PC-3 (cell line): ENCODE results near the gene HDAC1. TPM values are rescaled to one million over a fixed set of nuclear protein-coding genes. Genes with fewer than 3 reads are reported as not detected.
"Not testable (repeated sequence)": the region's sequence is repeated elsewhere in the genome, so short reads cannot be mapped to it uniquely, and the experiment has no call there.

ENCODE experiments used
- ATAC-seq: fragments of 200-7000 bp; cut with Tn5 transposase; 2 replicates; pipeline ENCODE4 v1.9.1; 2020; ENCODE audit warnings: mild to moderate bottlenecking, moderate library complexity
- BruUV-seq: library from RNA; stranded (reverse); fragments of 400-500 nt; replicated peaks from 2 replicates; lab custom pipeline; 2021; lab: Mats Ljungman, UMichigan
- CTCF ChIA-PET: fragments of 300-600 bp; sonication (Branson Sonifier 250); formaldehyde crosslinking; loops from one replicate; lab custom pipeline; 2022; ENCODE audit warnings: antibody characterized with exemption; lab: Charles Lee
- POLR2A ChIA-PET: fragments of 300-600 bp; sonication (Branson Sonifier 250); formaldehyde crosslinking; loops from one replicate; lab custom pipeline; 2022; ENCODE audit warnings: antibody characterized with exemption; ENCODE audit not compliant: unreplicated experiment; lab: Charles Lee
- DNase-seq: peaks from one replicate; pipeline ENCODE4 v3.0.0-alpha.2; 2015
- H2AFZ ChIP-seq: fragments of 300-600 bp; sonication (generic); 2 replicates; pipeline ENCODE4 v1.6.0; 2016; ENCODE audit warnings: antibody characterized with exemption, low read length
- H3F3A ChIP-seq: fragments of 300-600 bp; sonication (generic); one replicate; pipeline ENCODE4 v1.6.0; 2017; ENCODE audit warnings: antibody characterized with exemption, low read length, control low read depth, mild to moderate bottlenecking; ENCODE audit not compliant: unreplicated experiment
- H3K27ac ChIP-seq: fragments of 300-600 bp; sonication (generic); 2 replicates; pipeline ENCODE4 v1.5.1; 2016; ENCODE audit warnings: mild to moderate bottlenecking, low read length
- H3K27me3 ChIP-seq: fragments of 300-600 bp; sonication (generic); 2 replicates; pipeline ENCODE4 v1.6.1; 2016; ENCODE audit warnings: low read length, mixed read lengths
- H3K36me3 ChIP-seq: fragments of 300-600 bp; sonication (generic); 2 replicates; pipeline ENCODE4 v1.6.1; 2016; ENCODE audit warnings: low read depth, mixed run types, low read length, mixed read lengths
- H3K4me1 ChIP-seq: fragments of 300-600 bp; sonication (generic); 2 replicates; pipeline ENCODE4 v1.5.1; 2016; ENCODE audit warnings: low read length; ENCODE audit not compliant: insufficient read depth
- H3K4me2 ChIP-seq: fragments of 300-600 bp; sonication (generic); 2 replicates; pipeline ENCODE4 v1.6.0; 2016; ENCODE audit warnings: low read length
- H3K4me3 ChIP-seq: fragments of 300-600 bp; sonication (generic); 2 replicates; pipeline ENCODE4 v1.5.1; 2016; ENCODE audit warnings: mild to moderate bottlenecking, low read length, mixed read lengths
- H3K79me2 ChIP-seq: fragments of 300-600 bp; sonication (generic); 2 replicates; pipeline ENCODE4 v1.6.1; 2017; ENCODE audit warnings: low read length, mixed read lengths
- H3K9ac ChIP-seq: fragments of 300-600 bp; sonication (generic); 2 replicates; pipeline ENCODE4 v1.6.0; 2016; ENCODE audit warnings: mild to moderate bottlenecking, low read length
- H3K9me2 ChIP-seq: fragments of 300-600 bp; sonication (generic); replicated peaks from 2 replicates; pipeline ENCODE4 v1.6.1; 2016; ENCODE audit warnings: mixed run types, low read length, mixed read lengths
- H3K9me3 ChIP-seq: fragments of 300-600 bp; sonication (generic); 2 replicates; pipeline ENCODE4 v1.6.1; 2016; ENCODE audit warnings: low read length, mixed read lengths
- H4K20me1 ChIP-seq: fragments of 300-600 bp; sonication (generic); 2 replicates; pipeline ENCODE4 v1.6.1; 2016; ENCODE audit warnings: low read length, mixed read lengths
- EZH2 ChIP-seq: fragments of 300-600 bp; sonication (generic); IDR thresholded peaks from one replicate; pipeline ENCODE4 v1.6.1; 2017; ENCODE audit warnings: antibody characterized with exemption, mild to moderate bottlenecking, low read length; ENCODE audit not compliant: unreplicated experiment
- EZH2phosphoT487 ChIP-seq: fragments of 300-600 bp; sonication (generic); IDR thresholded peaks from 2 replicates; pipeline ENCODE4 v1.6.1; 2018; ENCODE audit warnings: mild to moderate bottlenecking, antibody characterized with exemption, low read length, borderline replicate concordance
- intact Hi-C: fragments of 100-400 bp; cut with micrococcal nuclease; formaldehyde crosslinking; loops from 2 replicates; pipeline ENCODE4 v1.9.0; 2023
- total RNA-seq: library from RNA; depleted of rRNA; stranded (reverse); fragments of >200 nt; gene quantifications from 2 replicates; pipeline ENCODE4 v1.2.3, GENCODE V29; 2014
- TF ChIP-seq, protein P1 (sequence below): fragments of 300-600 bp; sonication (generic); conservative IDR thresholded peaks from 2 replicates; pipeline ENCODE4 v1.5.1; 2017; ENCODE audit warnings: antibody characterized with exemption, low read depth, mild to moderate bottlenecking, low read length

The HDAC1 gene
- total RNA-seq, 1 experiment from 2014 or later: 184 TPM

DNA sequence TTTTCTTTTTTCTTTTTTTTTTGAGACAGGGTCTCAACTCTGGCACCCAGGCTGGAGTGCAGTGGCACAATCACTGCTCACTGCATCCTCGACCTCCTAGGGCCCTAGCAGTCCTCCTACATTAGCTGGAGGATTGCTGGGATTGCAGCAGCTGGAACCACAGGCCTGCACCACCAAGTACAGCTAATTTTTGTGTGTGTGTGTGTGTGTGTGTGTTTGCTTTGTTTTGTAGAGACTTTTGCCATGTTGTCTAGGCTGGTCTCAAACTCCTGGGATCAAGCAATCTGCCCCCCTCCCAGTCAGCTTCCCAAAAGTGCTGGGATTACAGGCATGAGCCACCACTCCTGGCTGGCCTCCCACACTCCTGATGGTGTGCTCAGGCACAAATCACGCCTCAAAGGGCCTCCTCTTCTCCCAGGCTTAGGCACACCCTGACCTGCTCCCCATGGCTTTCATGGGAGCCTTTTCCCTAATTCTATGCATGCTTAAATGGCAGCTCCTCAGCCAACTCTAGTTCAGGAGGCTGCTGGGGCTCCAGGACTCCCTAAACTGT, 61.0 kb downstream of the HDAC1 start:
- H3K9ac ChIP-seq: no peak overlapping the region
- TF ChIP-seq, protein P1, sequence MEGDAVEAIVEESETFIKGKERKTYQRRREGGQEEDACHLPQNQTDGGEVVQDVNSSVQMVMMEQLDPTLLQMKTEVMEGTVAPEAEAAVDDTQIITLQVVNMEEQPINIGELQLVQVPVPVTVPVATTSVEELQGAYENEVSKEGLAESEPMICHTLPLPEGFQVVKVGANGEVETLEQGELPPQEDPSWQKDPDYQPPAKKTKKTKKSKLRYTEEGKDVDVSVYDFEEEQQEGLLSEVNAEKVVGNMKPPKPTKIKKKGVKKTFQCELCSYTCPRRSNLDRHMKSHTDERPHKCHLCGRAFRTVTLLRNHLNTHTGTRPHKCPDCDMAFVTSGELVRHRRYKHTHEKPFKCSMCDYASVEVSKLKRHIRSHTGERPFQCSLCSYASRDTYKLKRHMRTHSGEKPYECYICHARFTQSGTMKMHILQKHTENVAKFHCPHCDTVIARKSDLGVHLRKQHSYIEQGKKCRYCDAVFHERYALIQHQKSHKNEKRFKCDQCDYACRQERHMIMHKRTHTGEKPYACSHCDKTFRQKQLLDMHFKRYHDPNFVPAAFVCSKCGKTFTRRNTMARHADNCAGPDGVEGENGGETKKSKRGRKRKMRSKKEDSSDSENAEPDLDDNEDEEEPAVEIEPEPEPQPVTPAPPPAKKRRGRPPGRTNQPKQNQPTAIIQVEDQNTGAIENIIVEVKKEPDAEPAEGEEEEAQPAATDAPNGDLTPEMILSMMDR: no peak
- TF ChIP-seq EZH2 (no peak), EZH2phosphoT487 (no peak)

DNA sequence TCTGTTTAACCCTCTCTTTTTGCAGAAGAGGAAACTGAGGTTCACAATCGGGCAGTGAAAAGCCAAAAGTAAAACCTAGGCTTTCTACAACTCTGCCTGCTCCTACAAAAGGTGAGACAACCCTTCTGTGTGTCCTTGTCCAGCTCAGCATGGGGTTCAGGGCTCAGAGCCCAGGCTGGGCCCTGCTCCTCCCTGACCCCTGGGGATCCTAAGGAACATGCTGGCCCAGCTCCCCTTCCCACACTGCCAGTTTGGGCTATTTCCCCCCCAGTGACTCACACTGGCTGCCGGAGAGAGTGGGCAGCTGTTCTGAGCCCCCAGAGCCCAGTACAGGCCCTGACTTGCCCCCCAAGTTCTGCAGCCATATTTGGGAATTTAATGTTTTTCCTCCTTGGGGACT, 61.5 kb downstream of the HDAC1 start:
- ATAC-seq (no peak), DNase-seq (no peak)
- Histone ChIP-seq H3K79me2 (no peaks in the 10 kb centered on the region), H3K4me2 (no peak overlapping the region), H3K36me3 (no peaks in the 10 kb centered on the region), H3K9me2 (no peaks in the 10 kb centered on the region), H3K27me3 (no peaks in the 10 kb centered on the region), H3K9ac (no peak overlapping the region), H3K4me1 (peaks cover 13% of the 10 kb centered on the region), H4K20me1 (no peaks in the 10 kb centered on the region), H3K9me3 (no peaks in the 10 kb centered on the region), H3F3A (no peaks in the 10 kb centered on the region), H3K4me3 (no peak overlapping the region), H2AFZ (no peak overlapping the region), H3K27ac (no peak overlapping the region)
- TF ChIP-seq, protein P1: no peak
- no peak for TF ChIP-seq EZH2
- TF ChIP-seq EZH2phosphoT487: no peak
- intact Hi-C loops: no loop called here
- ChIA-PET POLR2A (no interaction called here), CTCF (no interaction called here)
- no TSS peak for BruUV-seq

More for the DNA sequence above, 61.0 kb downstream of the HDAC1 start:
- Histone ChIP-seq H2AFZ (no peak overlapping the region), H3K27me3 (no peaks in the 10 kb centered on the region), H3K4me1 (peaks cover 13% of the 10 kb centered on the region), H3K9me2 (no peaks in the 10 kb centered on the region), H3K27ac (no peak overlapping the region), H3F3A (no peaks in the 10 kb centered on the region), H3K4me2 (peak overlapping the region; percentile 96; the same call in 1 of the 2 replicates), H4K20me1 (no peaks in the 10 kb centered on the region), H3K9me3 (no peaks in the 10 kb centered on the region), H3K4me3 (no peak overlapping the region), H3K79me2 (no peaks in the 10 kb centered on the region), H3K36me3 (no peaks in the 10 kb centered on the region)
- intact Hi-C loops: no loop called here
- ATAC-seq (no peak), DNase-seq (no peak)
- ChIA-PET CTCF (no interaction called here), POLR2A (no interaction called here)
- no TSS peak for BruUV-seq

DNA sequence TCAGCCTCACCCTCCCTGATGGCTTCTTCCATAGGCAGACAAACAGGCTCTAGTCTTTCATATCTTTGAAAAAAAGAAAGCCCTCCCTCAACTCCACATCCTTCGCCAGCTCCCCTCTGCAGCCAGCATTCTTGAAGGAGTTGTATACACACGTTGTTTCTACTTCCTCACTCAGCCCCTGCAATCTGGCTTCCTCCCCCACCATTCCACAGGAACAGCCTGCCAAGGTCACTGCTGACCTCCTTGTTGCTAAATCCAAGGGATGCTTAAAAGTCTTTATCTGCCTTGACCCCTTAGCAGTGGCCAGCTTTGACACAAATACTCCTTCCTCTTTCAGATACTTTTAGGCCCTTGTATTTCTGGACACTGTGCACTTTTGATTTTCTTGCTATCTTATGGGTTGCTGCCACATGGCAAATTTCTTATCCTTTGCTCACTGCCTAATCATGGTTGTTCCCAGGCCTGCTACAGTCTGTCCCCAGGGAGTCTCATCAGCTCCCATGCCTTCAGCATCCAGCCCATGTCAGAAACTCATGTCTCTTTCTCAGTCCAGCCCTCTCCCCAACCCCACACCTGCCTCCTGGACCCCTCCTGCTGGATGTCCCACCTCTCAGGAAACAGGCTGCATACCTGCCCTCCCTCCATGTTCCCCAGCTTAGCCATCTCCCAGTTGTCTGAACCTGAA, 62.1 kb downstream of the HDAC1 start:
- Histone ChIP-seq H3K4me2 (no peak overlapping the region), H3K4me1 (peaks cover 13% of the 10 kb centered on the region), H3K9ac (no peak overlapping the region), H3K27me3 (no peaks in the 10 kb centered on the region), H3K9me3 (no peaks in the 10 kb centered on the region), H3K36me3 (no peaks in the 10 kb centered on the region), H4K20me1 (no peaks in the 10 kb centered on the region), H3K27ac (no peak overlapping the region), H3K4me3 (no peak overlapping the region), H3K79me2 (no peaks in the 10 kb centered on the region), H2AFZ (no peak overlapping the region), H3K9me2 (no peaks in the 10 kb centered on the region), H3F3A (no peaks in the 10 kb centered on the region)
- TF ChIP-seq EZH2phosphoT487 (no peak), EZH2 (no peak)
- TF ChIP-seq, protein P1: no peak
- ChIA-PET CTCF (no interaction called here), POLR2A (no interaction called here)
- ATAC-seq (no peak), DNase-seq (no peak)
- intact Hi-C loops: no loop called here
- BruUV-seq: no TSS peak

DNA sequence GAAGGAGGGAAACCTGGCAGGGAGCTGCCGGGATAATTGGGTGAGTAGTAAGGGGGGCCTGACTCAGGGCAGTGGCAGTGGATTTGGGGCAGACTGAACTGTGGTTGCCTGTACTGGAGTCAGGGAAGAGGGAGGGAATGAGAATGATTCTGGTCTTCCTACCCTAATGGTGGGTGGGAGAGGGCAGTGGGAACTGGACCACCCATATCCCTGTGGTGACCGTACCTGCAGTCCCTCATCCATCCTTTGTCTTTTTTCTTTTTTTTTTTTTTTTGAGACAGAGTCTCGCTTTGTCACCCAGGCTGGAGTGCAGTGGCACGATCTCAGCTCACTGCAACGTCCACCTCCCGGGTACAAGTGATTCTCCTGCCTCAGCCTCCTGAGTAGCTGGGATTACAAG, 63.9 kb downstream of the HDAC1 start:
- DNase-seq, H3K9me2 ChIP-seq, H3K79me2 ChIP-seq, H3K4me3 ChIP-seq, H3K36me3 ChIP-seq, ATAC-seq, H3K9ac ChIP-seq, POLR2A ChIA-PET, H3K4me1 ChIP-seq, BruUV-seq, intact Hi-C loops, H3K9me3 ChIP-seq, H4K20me1 ChIP-seq, H3K27me3 ChIP-seq, H3K27ac ChIP-seq, H3K4me2 ChIP-seq, H3F3A ChIP-seq, H2AFZ ChIP-seq, CTCF ChIA-PET: not testable (repeated sequence)
